Adrenal gland (tissue), 12 donors: ENCODE results near the gene DLGAP4. TPM values are rescaled to one million over a fixed set of nuclear protein-coding genes. Genes with fewer than 3 reads are reported as not detected.
A peak's percentile ranks its signal among the peaks of the same experiment; 100 is the strongest.

ENCODE experiments used
- DNase-seq, 7 donors: peaks; one replicate each; pipeline ENCODE4 v3.0.0-alpha.2; 2019 to 2020
- H3K27ac ChIP-seq, 5 donors: fragments of 200-600 bp; sonication (generic) in 4 of 5; 1 replicate in 3 of 5; 2 replicates in 2 of 5; pipeline versions ENCODE4 v1.5.1 to v1.8.0; 2016 to 2020; ENCODE audit warnings: mild to moderate bottlenecking in 1 of 5
- H3K27me3 ChIP-seq: fragments of 200-600 bp; 2 replicates; pipeline ENCODE4 v1.8.0; 2021
- H3K36me3 ChIP-seq, 2 donors: fragments of 200-600 bp; replicated peaks in 1 of 2; 1 replicate in 1 of 2; 2 replicates in 1 of 2; pipeline versions ENCODE4 v1.5.1 to v1.8.0; 2018 to 2022
- H3K4me1 ChIP-seq, 2 donors: fragments of 200-600 bp; replicated peaks in 1 of 2; 1 replicate in 1 of 2; 2 replicates in 1 of 2; pipeline versions ENCODE4 v1.5.1 to v1.8.0; 2018 to 2021
- H3K4me3 ChIP-seq, 4 donors: fragments of 200-600 bp; sonication (generic) in 3 of 4; one replicate each; pipeline ENCODE4 v1.5.1; 2016 to 2018
- H3K9me3 ChIP-seq, 3 donors: fragments of 200-600 bp; sonication (generic) in 1 of 3; replicated peaks in 1 of 3; 1 replicate in 2 of 3; 2 replicates in 1 of 3; pipeline versions ENCODE4 v1.5.1 to v1.8.0; 2016 to 2021
- CTCF ChIP-seq, 6 experiments: fragments of 450-650 bp in 4 of 6; fragments of 200-600 bp in 2 of 6; sonication (generic) in 1 of 6; IDR thresholded peaks; 1 replicate in 5 of 6; 2 replicates in 1 of 6; pipeline versions ENCODE4 v1.5.1 to v1.8.0; 2016 to 2021; ENCODE audit warnings: antibody characterized with exemption in 6 of 6, mild to moderate bottlenecking in 2 of 6, moderate library complexity in 1 of 6
- POLR2A ChIP-seq, 2 donors: fragments of 450-650 bp; IDR thresholded peaks; one replicate each; pipeline ENCODE4 v1.6.1; 2017; ENCODE audit warnings: antibody characterized with exemption in 2 of 2, mild to moderate bottlenecking in 2 of 2, moderate library complexity in 1 of 2
- WGBS, 4 donors: extraction: QIAGEN DNeasy Blood & Tissue Kit in 2 of 4; methylation state at CpG; one replicate each; pipeline versions ENCODE4 v1.1.5 to v1.1.7; 2013 to 2017; 5-methylcytosine and 5-hydroxymethylcytosine counted together
- intact Hi-C, 2 donors: fragments of 100-400 bp; cut with DNase I; formaldehyde crosslinking; loops; one replicate each; pipeline versions ENCODE4 v1.14.1 to v1.15.0; 2022 to 2023
- polyA plus RNA-seq, 3 donors: library from polyadenylated mRNA; stranded (reverse); fragments of 200-250 nt in 2 of 3; fragments of 350-450 nt in 1 of 3; fragmentation: Illumina TruSeq in 1 of 3; extraction: RNeasy Lipid Tissue Mini Kit (QIAGEN cat#74804) in 1 of 3; gene quantifications; one replicate each; pipeline ENCODE4 v1.2.3, GENCODE V29; 2013 to 2014
- total RNA-seq, 9 donors: library from RNA; depleted of rRNA in 4 of 9; stranded (reverse); fragments of >200 nt in 4 of 9; fragments of 120-200 nt in 1 of 9; fragmentation: NEBNext Ultra II Directional in 1 of 9; extraction: Animal tissue kit (Norgen Biotek cat#: 25700) in 1 of 9; gene quantifications; one replicate each; pipeline versions ENCODE4 v1.1.0 to v1.2.4, GENCODE V29; 2013 to 2023
- donor health status: healthy with polysubstance abuse.
- donor health status: Bipolar disorder and iron deficiency.
- donor health status: DM: yes; HTN: yes; CAD: no.
- donor health status: DM: no; HTN: no; CAD: no.
- donor health status: DM: no; HTN: no; CAD: no.
- donor health status: DM: yes; HTN: yes; CAD: no.

DLGAP4 gene
- total and polyA plus RNA-seq, 12 donors = 13.5 to 95.2 (median 64.0) TPM

GRCh38 chr20:36547186-36548005 is 241.3 kb downstream of the DLGAP4 start:
- Histone ChIP-seq H3K27me3 (no peaks in the 10 kb centered on the region), H3K4me1 (peaks cover 26 to 63% of the 10 kb centered on the region in 2 donors), H3K4me3 (no peak overlapping the region), H3K27ac (peak overlapping the region in 3 of 5 donors; percentile 0 to 97 (median 33)), H3K9me3 (no peaks in the 10 kb centered on the region), H3K36me3 (peaks cover 0 to 47% of the 10 kb centered on the region in 2 donors)
- intact Hi-C loops = no loop called here
- DNase-seq = peak in 1 of 7 donors; percentile 25
- TF ChIP-seq CTCF (IDR thresholded peaks at IDR 0.05) (no peak), POLR2A (IDR thresholded peaks at IDR 0.05) (no peak)
- WGBS, 4 donors = 50 to 84% (median 72%) methylated on average over 1 to 12 of the region's 12 CpGs

GRCh38 chr20:36548006-36548315 is 241.8 kb downstream of the DLGAP4 start:
- WGBS, 4 donors = 60 to 76% (median 74%) methylated on average over 10 to 12 of the region's 12 CpGs; no CpG with 5 or more reads in 1 of the 4 donors
- intact Hi-C loops = no loop called here
- Histone ChIP-seq H3K4me1 (peaks cover 20 to 57% of the 10 kb centered on the region in 2 donors), H3K27ac (peak overlapping the region in 1 of 5 donors; percentile 33), H3K36me3 (peaks cover 0 to 47% of the 10 kb centered on the region in 2 donors), H3K4me3 (no peak overlapping the region), H3K9me3 (no peaks in the 10 kb centered on the region), H3K27me3 (no peaks in the 10 kb centered on the region)
- TF ChIP-seq CTCF (IDR thresholded peaks at IDR 0.05) = peak in 4 of 6 experiments; percentile 8 to 20 (median 10)
- no peak for TF ChIP-seq POLR2A (IDR thresholded peaks at IDR 0.05)
- DNase-seq = peak in 2 of 7 donors; percentile 33 to 44

DNA sequence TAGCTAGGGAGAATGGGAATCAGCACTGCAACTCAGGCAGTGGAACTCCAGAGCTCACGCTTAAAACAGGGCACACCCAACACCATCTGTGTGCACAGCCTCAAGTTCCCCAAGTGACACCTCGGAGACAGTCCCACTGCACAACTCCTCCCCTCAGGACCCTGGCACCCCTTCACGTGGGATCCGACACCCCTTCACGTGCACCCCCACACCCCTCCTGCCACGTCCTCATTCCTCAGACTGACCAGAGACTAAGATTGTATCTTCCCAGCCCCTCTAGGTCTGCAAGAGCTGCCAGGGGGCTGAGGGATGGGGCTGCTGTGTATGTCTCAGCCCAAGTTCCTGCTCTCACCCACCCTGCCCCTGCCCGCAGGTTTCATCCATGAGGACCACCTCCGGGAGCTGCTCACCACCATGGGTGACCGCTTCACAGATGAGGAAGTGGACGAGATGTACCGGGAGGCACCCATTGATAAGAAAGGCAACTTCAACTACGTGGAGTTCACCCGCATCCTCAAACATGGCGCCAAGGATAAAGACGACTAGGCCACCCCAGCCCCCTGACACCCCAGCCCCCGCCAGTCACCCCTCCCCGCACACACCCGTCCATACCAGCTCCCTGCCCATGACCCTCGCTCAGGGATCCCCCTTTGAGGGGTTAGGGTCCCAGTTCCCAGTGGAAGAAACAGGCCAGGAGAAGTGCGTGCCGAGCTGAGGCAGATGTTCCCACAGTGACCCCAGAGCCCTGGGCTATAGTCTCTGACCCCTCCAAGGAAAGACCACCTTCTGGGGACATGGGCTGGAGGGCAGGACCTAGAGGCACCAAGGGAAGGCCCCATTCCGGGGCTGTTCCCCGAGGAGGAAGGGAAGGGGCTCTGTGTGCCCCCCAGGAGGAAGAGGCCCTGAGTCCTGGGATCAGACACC is 242.8 kb downstream of the DLGAP4 start:
- intact Hi-C loops = no loop called here
- Histone ChIP-seq H3K27ac (peak overlapping the region in 3 of 5 donors; percentile 50 to 82 (median 74)), H3K9me3 (no peaks in the 10 kb centered on the region), H3K27me3 (no peaks in the 10 kb centered on the region), H3K4me3 (no peak overlapping the region), H3K4me1 (peaks cover 13 to 49% of the 10 kb centered on the region in 2 donors), H3K36me3 (peaks cover 0 to 47% of the 10 kb centered on the region in 2 donors)
- TF ChIP-seq CTCF (IDR thresholded peaks at IDR 0.05) = no peak
- TF ChIP-seq POLR2A (IDR thresholded peaks at IDR 0.05) = no peak
- peak in 1 of 7 donors; percentile 30 for DNase-seq
- 83 to 86% (median 85%) methylated on average over 15 to 23 of the region's 23 CpGs for WGBS, 4 donors

- H3K4me1 ChIP-seq = peaks cover 6 to 43% of the 10 kb centered on the region in 2 donors
- H3K27ac ChIP-seq = peak overlapping the region; percentile 36 to 82 (median 63)
- no peaks in the 10 kb centered on the region for H3K27me3 ChIP-seq
- no peaks in the 10 kb centered on the region for H3K9me3 ChIP-seq
- no peak for TF ChIP-seq CTCF (IDR thresholded peaks at IDR 0.05)
- no peak for TF ChIP-seq POLR2A (IDR thresholded peaks at IDR 0.05)
- intact Hi-C loops = no loop called here
- DNase-seq = peak in 1 of 7 donors; percentile 25
- no peak overlapping the region for H3K4me3 ChIP-seq
- H3K36me3 ChIP-seq = peaks cover 0 to 47% of the 10 kb centered on the region in 2 donors
- WGBS, 4 donors = 81 to 93% (median 85%) methylated on average over 9 of the region's 9 CpGs
These were observed 243.4 kb downstream of the DLGAP4 start for GRCh38 chr20:36549628-36549941.
